ENCODE data around the gene SSNA1. TPM values are rescaled to one million over a fixed set of nuclear protein-coding genes. Genes with fewer than 3 reads are reported as not detected.

SSNA1 gene
- total RNA-seq, 1 experiment from 2014 or later, result 62.3 TPM

DNA sequence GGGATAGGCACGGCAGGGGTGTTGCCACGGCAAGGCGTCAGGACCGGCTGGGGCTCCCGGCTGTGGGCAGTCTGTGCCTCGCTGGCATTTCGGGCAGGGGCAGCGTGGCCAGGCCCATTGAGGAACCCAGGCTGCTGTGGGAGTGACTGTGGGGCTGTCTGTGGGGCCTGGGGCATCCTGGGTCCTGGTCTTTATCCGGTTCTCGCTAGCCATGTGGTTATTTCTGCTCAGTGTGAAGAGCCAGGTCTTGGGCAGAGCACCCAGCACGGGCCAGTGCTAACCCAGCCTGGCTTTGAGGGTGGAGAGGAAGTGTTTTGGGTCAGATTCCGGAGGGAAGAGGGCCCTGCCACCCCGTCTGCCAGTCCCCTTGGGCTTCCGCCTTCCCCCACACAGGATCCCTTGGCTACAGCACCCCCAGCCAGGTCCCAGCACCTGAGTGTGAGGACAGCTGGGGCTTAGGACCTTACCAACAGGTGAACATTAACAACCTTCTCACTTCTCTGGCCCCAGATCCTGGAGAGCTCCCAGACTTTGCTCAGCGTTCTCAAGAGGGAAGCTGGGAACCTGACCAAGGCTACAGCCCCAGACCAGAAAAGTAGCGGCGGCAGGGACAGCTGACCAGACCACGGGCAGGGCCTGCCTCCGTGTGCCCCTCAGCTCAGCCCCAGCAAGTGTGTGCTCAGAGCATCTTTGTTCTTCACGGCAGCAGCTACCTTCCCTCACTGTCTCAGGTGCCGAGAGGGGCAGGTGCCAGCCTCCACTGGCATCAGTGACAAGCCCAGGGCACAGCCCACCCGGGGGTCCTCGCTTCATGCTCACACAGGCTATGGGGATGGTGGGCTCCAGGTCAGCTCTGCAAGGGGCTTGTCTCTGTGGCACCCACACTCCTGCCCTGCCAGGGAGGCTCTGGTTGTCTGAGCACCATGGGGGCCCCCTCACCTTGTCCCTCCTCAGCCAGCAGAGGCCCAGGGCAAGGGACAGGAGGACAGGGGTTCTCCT is 1.1 kb downstream of the SSNA1 start:
- TF ChIP-seq, protein P1, sequence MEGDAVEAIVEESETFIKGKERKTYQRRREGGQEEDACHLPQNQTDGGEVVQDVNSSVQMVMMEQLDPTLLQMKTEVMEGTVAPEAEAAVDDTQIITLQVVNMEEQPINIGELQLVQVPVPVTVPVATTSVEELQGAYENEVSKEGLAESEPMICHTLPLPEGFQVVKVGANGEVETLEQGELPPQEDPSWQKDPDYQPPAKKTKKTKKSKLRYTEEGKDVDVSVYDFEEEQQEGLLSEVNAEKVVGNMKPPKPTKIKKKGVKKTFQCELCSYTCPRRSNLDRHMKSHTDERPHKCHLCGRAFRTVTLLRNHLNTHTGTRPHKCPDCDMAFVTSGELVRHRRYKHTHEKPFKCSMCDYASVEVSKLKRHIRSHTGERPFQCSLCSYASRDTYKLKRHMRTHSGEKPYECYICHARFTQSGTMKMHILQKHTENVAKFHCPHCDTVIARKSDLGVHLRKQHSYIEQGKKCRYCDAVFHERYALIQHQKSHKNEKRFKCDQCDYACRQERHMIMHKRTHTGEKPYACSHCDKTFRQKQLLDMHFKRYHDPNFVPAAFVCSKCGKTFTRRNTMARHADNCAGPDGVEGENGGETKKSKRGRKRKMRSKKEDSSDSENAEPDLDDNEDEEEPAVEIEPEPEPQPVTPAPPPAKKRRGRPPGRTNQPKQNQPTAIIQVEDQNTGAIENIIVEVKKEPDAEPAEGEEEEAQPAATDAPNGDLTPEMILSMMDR (IDR thresholded peaks at IDR 0.05; ENCODE audit: insufficient read depth in 1 of 2, low read depth in 1 of 2, low read length in 1 of 2, severe bottlenecking in 1 of 2, unreplicated experiment in 1 of 2), result no peak
- no TSS peak for BruUV-seq (replicated peaks)
- Mint-ChIP-seq H3K27me3 (ENCODE audit: insufficient read depth, unreplicated experiment) (no peaks in the 10 kb centered on the region), H3K36me3 (ENCODE audit: insufficient read depth, unreplicated experiment) (peaks cover 42% of the 10 kb centered on the region), H3K4me3 (ENCODE audit: unreplicated experiment) (peak overlapping the region; percentile 98), H3K9me3 (ENCODE audit: unreplicated experiment) (no peaks in the 10 kb centered on the region), H3K27ac (ENCODE audit: unreplicated experiment) (peak overlapping the region; percentile 93), H3K4me1 (ENCODE audit: low read depth, unreplicated experiment) (peaks cover 20% of the 10 kb centered on the region)
- peak overlapping the region; percentile 96 for H3K4me3 ChIP-seq (ENCODE audit: low read depth, low read length)
- H3K27me3 ChIP-seq (replicated peaks; ENCODE audit: control insufficient read depth, insufficient read depth, low read length), result no peaks in the 10 kb centered on the region
- intact Hi-C loops (cut with micrococcal nuclease; ENCODE audit: unreplicated experiment), result loop anchor here (1.0 to 2.0 kb wide), 2 partner anchors 11 to 37 kb away; partner anchors contain the start of genes RNF224 and TPRN
- DNase-seq, result no peak
- H3K4me1 ChIP-seq, result peaks cover 16% of the 10 kb centered on the region
- ChIA-PET POLR2A (interaction anchor here (0.7 to 1.8 kb wide), 14 partner anchors 9 to 143 kb away, joined by 3 to 21 read pairs (median 4); partner anchors contain the start of genes LRRC26, MAN1B1, NELFB and RNF208), CTCF (interaction anchor here (0.6 to 3.0 kb wide), 21 partner anchors 9 to 160 kb away, joined by 3 to 22 read pairs (median 6); partner anchors contain the start of genes LRRC26, MAN1B1, RNF224 and SAPCD2)
- H3K9me3 ChIP-seq, result no peaks in the 10 kb centered on the region
- H3K36me3 ChIP-seq (ENCODE audit: control insufficient read depth, insufficient read depth, low read length), result peaks cover 3% of the 10 kb centered on the region

DNA sequence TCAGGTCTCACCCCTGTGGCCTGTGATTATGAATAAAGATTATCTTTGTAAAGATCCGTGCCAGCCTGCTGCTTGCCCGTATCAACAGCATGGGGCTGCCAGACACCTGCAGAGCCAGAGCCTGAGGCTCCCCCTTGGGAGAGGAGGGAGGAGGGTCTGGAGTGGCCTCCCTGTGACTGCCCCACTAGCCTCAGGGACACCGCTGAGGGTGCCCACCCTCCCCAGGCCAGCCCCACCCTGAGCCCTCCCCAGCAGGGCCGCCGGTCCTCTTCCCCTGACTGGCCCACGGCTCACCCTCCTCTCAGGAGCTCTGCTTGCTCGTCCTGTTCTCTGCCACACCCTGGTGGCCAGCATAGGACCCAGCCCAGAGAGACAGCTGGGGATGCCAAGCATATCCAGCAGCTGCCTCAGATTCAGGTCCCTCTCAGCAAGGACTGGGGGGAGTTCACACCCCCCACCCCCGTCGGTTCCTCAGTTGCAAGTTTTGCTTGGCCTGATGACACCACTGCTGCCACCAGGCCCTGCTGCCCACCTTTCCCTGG is 1.9 kb downstream of the SSNA1 start:
- CTCF ChIA-PET, result interaction anchor here (0.7 to 3.0 kb wide), 9 partner anchors 8 to 63 kb away, joined by 3 to 22 read pairs (median 9); partner anchors contain the start of genes LRRC26 and TPRN

More for the DNA sequence above, 1.9 kb downstream of the SSNA1 start:
- peaks cover 3% of the 10 kb centered on the region for H3K36me3 ChIP-seq (ENCODE audit: control insufficient read depth, insufficient read depth, low read length)
- no peaks in the 10 kb centered on the region for H3K27me3 ChIP-seq (replicated peaks; ENCODE audit: control insufficient read depth, insufficient read depth, low read length)
- POLR2A ChIA-PET, result interaction anchor here (0.6 kb wide), 1 partner anchor 28 kb away, joined by 5 read pairs; no protein-coding TSS in a partner anchor
- H3K9me3 Mint-ChIP-seq (ENCODE audit: unreplicated experiment), result no peaks in the 10 kb centered on the region
- no peak for DNase-seq
- no peak overlapping the region; the same call in 1 of the 2 replicates for H3K4me3 ChIP-seq (ENCODE audit: low read depth, low read length)
- H3K4me1 Mint-ChIP-seq (ENCODE audit: low read depth, unreplicated experiment), result peaks cover 26% of the 10 kb centered on the region
- TF ChIP-seq, protein P1 (IDR thresholded peaks at IDR 0.05; ENCODE audit: insufficient read depth in 1 of 2, low read depth in 1 of 2, low read length in 1 of 2, severe bottlenecking in 1 of 2, unreplicated experiment in 1 of 2), result peak in 1 of 2 experiments; percentile 17
- peak overlapping the region; percentile 85 for H3K27ac Mint-ChIP-seq (ENCODE audit: unreplicated experiment)
- H3K36me3 Mint-ChIP-seq (ENCODE audit: insufficient read depth, unreplicated experiment), result peaks cover 42% of the 10 kb centered on the region
- peaks cover 19% of the 10 kb centered on the region for H3K4me1 ChIP-seq
- H3K27me3 Mint-ChIP-seq (ENCODE audit: insufficient read depth, unreplicated experiment), result no peaks in the 10 kb centered on the region
- H3K4me3 Mint-ChIP-seq (ENCODE audit: unreplicated experiment), result peak overlapping the region; percentile 98
- no peaks in the 10 kb centered on the region for H3K9me3 ChIP-seq
- BruUV-seq (replicated peaks), result no TSS peak
- intact Hi-C loops (cut with micrococcal nuclease; ENCODE audit: unreplicated experiment), result no loop called here

All from Caco-2 (cell line).